ENCODE measurements around the gene TPST2. TPM values are rescaled to one million over a fixed set of nuclear protein-coding genes. Genes with fewer than 3 reads are reported as not detected.

The TPST2 gene
- total and polyA plus RNA-seq, 2 experiments from 2014 or later = 17.8 to 44.2 TPM

GRCh38 chr22:26541167-26541819 lies 48.6 kb downstream of the TPST2 start:
- Histone ChIP-seq H3K4me1 (ENCODE audit: low read depth) (no peaks in the 10 kb centered on the region), H3K27me3 (no peaks in the 10 kb centered on the region), H3K4me3 (no peak overlapping the region), H3K36me3 (peaks cover 6% of the 10 kb centered on the region), H3K27ac (no peak overlapping the region), H3K9me3 (ENCODE audit: low read depth) (no peaks in the 10 kb centered on the region)
- DNase-seq (ENCODE audit: low read depth in 1 of 2, low spot score in 1 of 2) = no peak
- TF ChIP-seq, protein P1, sequence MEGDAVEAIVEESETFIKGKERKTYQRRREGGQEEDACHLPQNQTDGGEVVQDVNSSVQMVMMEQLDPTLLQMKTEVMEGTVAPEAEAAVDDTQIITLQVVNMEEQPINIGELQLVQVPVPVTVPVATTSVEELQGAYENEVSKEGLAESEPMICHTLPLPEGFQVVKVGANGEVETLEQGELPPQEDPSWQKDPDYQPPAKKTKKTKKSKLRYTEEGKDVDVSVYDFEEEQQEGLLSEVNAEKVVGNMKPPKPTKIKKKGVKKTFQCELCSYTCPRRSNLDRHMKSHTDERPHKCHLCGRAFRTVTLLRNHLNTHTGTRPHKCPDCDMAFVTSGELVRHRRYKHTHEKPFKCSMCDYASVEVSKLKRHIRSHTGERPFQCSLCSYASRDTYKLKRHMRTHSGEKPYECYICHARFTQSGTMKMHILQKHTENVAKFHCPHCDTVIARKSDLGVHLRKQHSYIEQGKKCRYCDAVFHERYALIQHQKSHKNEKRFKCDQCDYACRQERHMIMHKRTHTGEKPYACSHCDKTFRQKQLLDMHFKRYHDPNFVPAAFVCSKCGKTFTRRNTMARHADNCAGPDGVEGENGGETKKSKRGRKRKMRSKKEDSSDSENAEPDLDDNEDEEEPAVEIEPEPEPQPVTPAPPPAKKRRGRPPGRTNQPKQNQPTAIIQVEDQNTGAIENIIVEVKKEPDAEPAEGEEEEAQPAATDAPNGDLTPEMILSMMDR (IDR thresholded peaks at IDR 0.05; ENCODE audit: low read depth, low read length) = no peak

- H3K27me3 ChIP-seq = no peaks in the 10 kb centered on the region
- no peak for DNase-seq (ENCODE audit: low read depth in 1 of 2, low spot score in 1 of 2)
- no peak overlapping the region for H3K27ac ChIP-seq
- no peak overlapping the region for H3K4me3 ChIP-seq
- H3K9me3 ChIP-seq (ENCODE audit: low read depth) = no peaks in the 10 kb centered on the region
- TF ChIP-seq, protein P1 (IDR thresholded peaks at IDR 0.05; ENCODE audit: low read depth, low read length) = no peak
- H3K36me3 ChIP-seq = peaks cover 6% of the 10 kb centered on the region
- H3K4me1 ChIP-seq (ENCODE audit: low read depth) = peaks cover 5% of the 10 kb centered on the region
These were observed 49.8 kb downstream of the TPST2 start for GRCh38 chr22:26540119-26540518.

GRCh38 chr22:26536762-26537134 lies 53.2 kb downstream of the TPST2 start:
- no peak overlapping the region for H3K27ac ChIP-seq
- no peaks in the 10 kb centered on the region for H3K27me3 ChIP-seq
- DNase-seq (ENCODE audit: low read depth in 1 of 2, low spot score in 1 of 2) = no peak
- H3K9me3 ChIP-seq (ENCODE audit: low read depth) = no peaks in the 10 kb centered on the region
- H3K36me3 ChIP-seq = peaks cover 6% of the 10 kb centered on the region
- TF ChIP-seq, protein P1 (IDR thresholded peaks at IDR 0.05; ENCODE audit: low read depth, low read length) = no peak
- H3K4me1 ChIP-seq (ENCODE audit: low read depth) = peaks cover 13% of the 10 kb centered on the region
- H3K4me3 ChIP-seq = no peak overlapping the region

DNA sequence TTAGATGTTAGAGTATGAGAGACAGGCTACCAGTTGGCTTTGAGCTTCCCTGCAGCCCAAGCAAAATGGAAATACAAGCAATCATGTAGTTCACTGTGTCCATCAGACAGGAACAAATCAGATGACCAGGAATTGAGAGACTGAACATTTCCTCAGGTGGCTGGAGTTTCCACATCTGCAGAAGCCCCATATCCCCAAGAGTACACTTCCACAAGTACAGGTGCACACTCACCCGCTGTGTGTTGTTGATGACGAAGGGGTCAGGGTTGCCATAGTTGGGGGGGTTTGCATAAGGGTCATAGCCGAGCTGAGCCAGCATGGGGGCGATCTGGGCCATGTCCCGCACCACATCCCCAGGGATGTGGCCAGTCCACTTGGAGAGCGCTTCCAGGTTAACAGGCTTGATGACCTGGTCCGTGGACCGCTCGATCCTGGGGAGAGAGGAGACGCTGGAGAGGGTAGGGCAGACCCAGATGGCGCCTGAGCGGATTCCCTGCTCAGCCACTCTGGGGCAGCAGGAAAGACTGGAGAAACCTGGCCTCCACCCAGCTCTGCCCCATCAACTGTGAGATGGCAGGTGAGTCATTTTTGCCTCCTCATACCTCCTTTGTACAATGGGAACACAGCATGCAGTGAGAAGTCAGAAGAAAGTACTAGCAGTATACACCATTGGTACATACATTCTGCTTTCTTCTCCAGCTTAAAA lies 53.7 kb downstream of the TPST2 start:
- DNase-seq (ENCODE audit: low read depth in 1 of 2, low spot score in 1 of 2) = no peak

GRCh38 chr22:26535603-26535908 lies 54.4 kb downstream of the TPST2 start:
- TF ChIP-seq, protein P1 (IDR thresholded peaks at IDR 0.05; ENCODE audit: low read depth, low read length) = no peak
- Histone ChIP-seq H3K36me3 (peaks cover under 1% of the 10 kb centered on the region), H3K9me3 (ENCODE audit: low read depth) (no peaks in the 10 kb centered on the region), H3K27me3 (no peaks in the 10 kb centered on the region), H3K4me3 (no peak overlapping the region), H3K4me1 (ENCODE audit: low read depth) (peaks cover 13% of the 10 kb centered on the region), H3K27ac (no peak overlapping the region)
- no peak for DNase-seq (ENCODE audit: low read depth in 1 of 2, low spot score in 1 of 2)

More for the DNA sequence above, 53.7 kb downstream of the TPST2 start:
- H3K27ac ChIP-seq = no peak overlapping the region
- H3K9me3 ChIP-seq (ENCODE audit: low read depth) = no peaks in the 10 kb centered on the region
- no peak overlapping the region for H3K4me3 ChIP-seq
- no peaks in the 10 kb centered on the region for H3K27me3 ChIP-seq
- TF ChIP-seq, protein P1 (IDR thresholded peaks at IDR 0.05; ENCODE audit: low read depth, low read length) = no peak
- H3K4me1 ChIP-seq (ENCODE audit: low read depth) = peaks cover 13% of the 10 kb centered on the region
- peaks cover 6% of the 10 kb centered on the region for H3K36me3 ChIP-seq
